Progenitor cell of endocrine pancreas (in vitro differentiated cells): ENCODE data around the gene SLC35F3. TPM values are rescaled to one million over a fixed set of nuclear protein-coding genes. Genes with fewer than 3 reads are reported as not detected.

Experiments used
- DNase-seq: peaks from one replicate; pipeline ENCODE4 v3.0.0; 2021; ENCODE audit warnings: low spot score; ENCODE audit not compliant: unreplicated experiment
- H3K27ac Mint-ChIP-seq: 2 replicates; pipeline ENCODE4 v1.8.0; 2021; ENCODE audit warnings: mild to moderate bottlenecking, moderate library complexity, mixed read lengths
- H3K27me3 Mint-ChIP-seq: 2 replicates; pipeline ENCODE4 v1.8.0; 2021; ENCODE audit warnings: mixed read lengths
- H3K36me3 Mint-ChIP-seq: 2 replicates; pipeline ENCODE4 v1.8.0; 2022; ENCODE audit warnings: mixed read lengths; ENCODE audit not compliant: insufficient read depth
- H3K4me1 Mint-ChIP-seq: 2 replicates; pipeline ENCODE4 v1.8.0; 2021; ENCODE audit warnings: low read depth, mixed read lengths
- H3K4me3 Mint-ChIP-seq: 2 replicates; pipeline ENCODE4 v1.8.0; 2021; ENCODE audit warnings: low read depth, mild to moderate bottlenecking, moderate library complexity, mixed read lengths
- H3K9me3 Mint-ChIP-seq: 2 replicates; pipeline ENCODE4 v1.8.0; 2021; ENCODE audit warnings: low read depth, mixed read lengths
- total RNA-seq: library from RNA; stranded (reverse); gene quantifications from 2 replicates; pipeline ENCODE4 v1.2.1, GENCODE V29; 2021
- TF ChIP-seq, protein P1 (sequence below): fragments of 200-600 bp; sonication (generic); IDR thresholded peaks from one replicate; pipeline ENCODE4 v1.5.0; 2021; ENCODE audit warnings: antibody characterized with exemption, mild to moderate bottlenecking; ENCODE audit not compliant: unreplicated experiment

The SLC35F3 gene
- total RNA-seq, 1 donor from 2014 or later = 0.74 TPM

- Mint-ChIP-seq H3K9me3 (no peaks in the 10 kb centered on the region), H3K4me3 (no peak overlapping the region), H3K36me3 (no peaks in the 10 kb centered on the region), H3K27me3 (peaks cover 10% of the 10 kb centered on the region), H3K27ac (no peak overlapping the region), H3K4me1 (no peaks in the 10 kb centered on the region)
- TF ChIP-seq, protein P1, sequence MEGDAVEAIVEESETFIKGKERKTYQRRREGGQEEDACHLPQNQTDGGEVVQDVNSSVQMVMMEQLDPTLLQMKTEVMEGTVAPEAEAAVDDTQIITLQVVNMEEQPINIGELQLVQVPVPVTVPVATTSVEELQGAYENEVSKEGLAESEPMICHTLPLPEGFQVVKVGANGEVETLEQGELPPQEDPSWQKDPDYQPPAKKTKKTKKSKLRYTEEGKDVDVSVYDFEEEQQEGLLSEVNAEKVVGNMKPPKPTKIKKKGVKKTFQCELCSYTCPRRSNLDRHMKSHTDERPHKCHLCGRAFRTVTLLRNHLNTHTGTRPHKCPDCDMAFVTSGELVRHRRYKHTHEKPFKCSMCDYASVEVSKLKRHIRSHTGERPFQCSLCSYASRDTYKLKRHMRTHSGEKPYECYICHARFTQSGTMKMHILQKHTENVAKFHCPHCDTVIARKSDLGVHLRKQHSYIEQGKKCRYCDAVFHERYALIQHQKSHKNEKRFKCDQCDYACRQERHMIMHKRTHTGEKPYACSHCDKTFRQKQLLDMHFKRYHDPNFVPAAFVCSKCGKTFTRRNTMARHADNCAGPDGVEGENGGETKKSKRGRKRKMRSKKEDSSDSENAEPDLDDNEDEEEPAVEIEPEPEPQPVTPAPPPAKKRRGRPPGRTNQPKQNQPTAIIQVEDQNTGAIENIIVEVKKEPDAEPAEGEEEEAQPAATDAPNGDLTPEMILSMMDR = no peak
- DNase-seq = no peak
Measured at GRCh38 chr1:234276151-234276788, 371.8 kb downstream of the SLC35F3 start.

- no peaks in the 10 kb centered on the region for H3K9me3 Mint-ChIP-seq
- no peak overlapping the region for H3K4me3 Mint-ChIP-seq
- no peak overlapping the region for H3K27ac Mint-ChIP-seq
- TF ChIP-seq, protein P1 = no peak
- H3K27me3 Mint-ChIP-seq = peaks cover 10% of the 10 kb centered on the region
- DNase-seq = no peak
- H3K4me1 Mint-ChIP-seq = no peaks in the 10 kb centered on the region
- H3K36me3 Mint-ChIP-seq = no peaks in the 10 kb centered on the region
Measured at GRCh38 chr1:234277161-234277868, 372.8 kb downstream of the SLC35F3 start.

DNA sequence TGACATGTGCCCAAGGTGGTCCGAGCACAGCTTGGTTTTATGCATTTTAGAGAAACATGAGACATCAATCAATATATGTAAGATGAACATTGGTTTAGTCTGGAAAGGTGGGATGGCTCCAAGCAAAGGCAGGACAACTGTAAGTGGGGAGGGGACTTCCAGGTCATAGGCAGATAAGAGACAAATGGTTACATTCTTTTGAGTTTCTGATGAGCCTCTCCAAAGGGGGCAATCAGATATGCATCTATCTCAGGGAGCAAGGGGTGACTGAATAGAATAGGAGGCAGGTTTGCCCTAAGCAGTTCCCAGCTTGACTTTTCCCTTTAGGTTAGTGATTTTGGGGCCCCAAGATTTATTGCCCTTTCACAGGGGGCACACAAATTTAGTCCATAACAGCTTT is 374.5 kb downstream of the SLC35F3 start:
- Mint-ChIP-seq H3K4me1 (no peaks in the 10 kb centered on the region), H3K36me3 (no peaks in the 10 kb centered on the region), H3K9me3 (no peaks in the 10 kb centered on the region), H3K4me3 (no peak overlapping the region), H3K27me3 (peaks cover 4% of the 10 kb centered on the region), H3K27ac (no peak overlapping the region)
- TF ChIP-seq, protein P1 = no peak
- DNase-seq = no peak

- TF ChIP-seq, protein P1 = no peak
- Mint-ChIP-seq H3K27ac (no peak overlapping the region), H3K36me3 (no peaks in the 10 kb centered on the region), H3K27me3 (peaks cover 6% of the 10 kb centered on the region), H3K4me1 (no peaks in the 10 kb centered on the region), H3K9me3 (no peaks in the 10 kb centered on the region), H3K4me3 (no peak overlapping the region)
- no peak for DNase-seq
Measured at GRCh38 chr1:234280500-234280899, 376.0 kb downstream of the SLC35F3 start.

- H3K36me3 Mint-ChIP-seq = no peaks in the 10 kb centered on the region
- H3K4me3 Mint-ChIP-seq = no peak overlapping the region
- peaks cover 6% of the 10 kb centered on the region for H3K27me3 Mint-ChIP-seq
- DNase-seq = no peak
- H3K9me3 Mint-ChIP-seq = no peaks in the 10 kb centered on the region
- TF ChIP-seq, protein P1 = no peak
- H3K4me1 Mint-ChIP-seq = no peaks in the 10 kb centered on the region
- H3K27ac Mint-ChIP-seq = no peak overlapping the region
Measured at GRCh38 chr1:234281826-234282489, 377.5 kb downstream of the SLC35F3 start.
